ENCODE data around the gene SH2D6.

DNA sequence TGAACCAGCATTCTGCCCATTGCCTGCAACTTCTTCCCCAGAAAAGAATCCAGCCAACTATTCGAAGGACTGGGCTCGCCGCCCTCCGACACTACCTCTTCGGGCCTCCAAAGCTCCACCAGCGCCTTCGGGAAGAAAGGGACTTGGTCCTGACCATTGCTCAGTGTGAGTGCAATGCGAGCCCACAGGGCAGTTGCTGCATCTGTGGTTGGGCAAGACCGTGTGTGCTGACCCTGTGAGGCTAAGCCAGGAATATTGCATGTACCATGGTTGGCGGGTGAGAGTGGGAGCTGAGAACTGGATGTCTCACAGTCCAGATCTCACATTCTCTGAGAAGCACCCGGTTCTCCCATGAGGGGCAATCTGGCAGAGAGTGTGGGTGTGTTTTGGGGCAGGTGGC lies 47.5 kb upstream of the SH2D6 start:
- TF ChIP-seq, protein P1, sequence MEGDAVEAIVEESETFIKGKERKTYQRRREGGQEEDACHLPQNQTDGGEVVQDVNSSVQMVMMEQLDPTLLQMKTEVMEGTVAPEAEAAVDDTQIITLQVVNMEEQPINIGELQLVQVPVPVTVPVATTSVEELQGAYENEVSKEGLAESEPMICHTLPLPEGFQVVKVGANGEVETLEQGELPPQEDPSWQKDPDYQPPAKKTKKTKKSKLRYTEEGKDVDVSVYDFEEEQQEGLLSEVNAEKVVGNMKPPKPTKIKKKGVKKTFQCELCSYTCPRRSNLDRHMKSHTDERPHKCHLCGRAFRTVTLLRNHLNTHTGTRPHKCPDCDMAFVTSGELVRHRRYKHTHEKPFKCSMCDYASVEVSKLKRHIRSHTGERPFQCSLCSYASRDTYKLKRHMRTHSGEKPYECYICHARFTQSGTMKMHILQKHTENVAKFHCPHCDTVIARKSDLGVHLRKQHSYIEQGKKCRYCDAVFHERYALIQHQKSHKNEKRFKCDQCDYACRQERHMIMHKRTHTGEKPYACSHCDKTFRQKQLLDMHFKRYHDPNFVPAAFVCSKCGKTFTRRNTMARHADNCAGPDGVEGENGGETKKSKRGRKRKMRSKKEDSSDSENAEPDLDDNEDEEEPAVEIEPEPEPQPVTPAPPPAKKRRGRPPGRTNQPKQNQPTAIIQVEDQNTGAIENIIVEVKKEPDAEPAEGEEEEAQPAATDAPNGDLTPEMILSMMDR (IDR thresholded peaks at IDR 0.05): no peak
- TF ChIP-seq POLR2A (IDR thresholded peaks at IDR 0.05): no peak
